ENCODE results near the gene NUS1. TPM values are rescaled to one million over a fixed set of nuclear protein-coding genes. Genes with fewer than 3 reads are reported as not detected.
"Not testable (repeated sequence)": the region's sequence is repeated elsewhere in the genome, so short reads cannot be mapped to it uniquely, and the experiment has no call there.

NUS1 gene
- total RNA-seq, 1 donor from 2014 or later, result 25.9 TPM

DNA sequence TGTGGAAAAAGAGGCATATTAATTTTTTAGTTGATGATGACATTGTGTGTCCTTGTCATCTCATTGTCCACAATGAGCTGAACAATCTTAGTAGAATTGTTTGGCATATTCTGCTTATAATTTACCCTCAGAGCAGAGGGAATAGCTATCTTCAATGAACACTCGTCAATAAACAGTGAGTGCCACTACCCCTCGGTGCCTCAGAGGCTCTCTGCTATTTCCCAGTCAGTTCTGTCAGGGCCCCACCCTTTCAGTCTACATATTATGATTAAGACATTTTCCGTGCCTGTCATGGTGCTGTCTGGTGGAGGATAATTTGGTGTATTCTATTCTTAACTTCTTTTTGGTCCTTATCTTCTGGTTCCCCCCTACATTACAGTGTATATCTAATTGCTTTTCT lies 31.2 kb downstream of the NUS1 start:
- no peak for ATAC-seq
- intact Hi-C loops (cut with DNase I), result no loop called here
- no peak for DNase-seq (ENCODE audit: low spot score)

DNA sequence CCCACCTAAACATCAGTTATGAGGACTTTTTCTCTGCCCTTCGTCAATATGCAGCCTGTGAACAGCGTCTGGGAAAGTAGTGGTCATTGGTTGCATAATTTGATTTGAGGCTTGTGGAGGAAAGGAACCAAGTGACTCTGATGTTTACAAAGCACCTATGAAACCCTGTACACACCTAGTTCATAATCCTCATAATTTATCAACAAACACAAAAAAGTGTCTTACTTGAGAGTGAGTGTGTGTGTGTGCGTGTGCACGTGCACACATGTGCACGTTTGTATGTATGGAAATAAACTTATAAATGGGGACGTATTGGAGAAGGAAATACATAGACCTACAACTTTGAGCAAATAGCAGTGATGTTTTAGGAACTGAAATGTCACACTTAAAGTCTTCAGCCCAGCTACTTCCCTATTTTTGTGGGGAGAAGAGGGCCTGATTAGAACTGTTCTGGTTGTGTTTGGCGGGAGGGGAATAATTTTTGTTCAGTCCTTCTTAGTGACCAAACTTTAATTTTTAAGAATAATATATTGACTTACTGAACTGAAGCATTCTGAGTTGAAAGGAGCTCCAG lies 31.8 kb downstream of the NUS1 start:
- ATAC-seq; DNase-seq (ENCODE audit: low spot score); intact Hi-C loops (cut with DNase I): not testable (repeated sequence)

DNA sequence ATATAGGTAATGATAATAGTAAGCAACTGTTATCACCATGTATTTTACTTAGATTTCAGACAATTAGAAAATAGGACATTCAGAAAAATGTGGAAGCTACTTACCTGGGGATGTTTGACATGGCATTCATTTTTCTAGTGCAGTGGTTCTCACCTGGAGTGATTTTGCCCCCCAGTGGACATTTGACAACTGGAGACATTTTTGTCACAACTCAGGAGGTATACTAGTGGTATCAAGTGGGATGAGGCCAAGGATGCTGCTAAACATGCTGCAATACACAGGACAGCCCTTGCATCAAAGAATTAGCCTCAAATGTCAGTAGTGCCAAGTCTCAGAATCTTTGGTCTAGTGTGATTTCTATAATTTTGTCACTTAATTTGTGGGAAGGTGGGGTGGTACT lies 36.1 kb downstream of the NUS1 start:
- ATAC-seq (no peak), DNase-seq (ENCODE audit: low spot score) (no peak)
- intact Hi-C loops (cut with DNase I), result no loop called here

DNA sequence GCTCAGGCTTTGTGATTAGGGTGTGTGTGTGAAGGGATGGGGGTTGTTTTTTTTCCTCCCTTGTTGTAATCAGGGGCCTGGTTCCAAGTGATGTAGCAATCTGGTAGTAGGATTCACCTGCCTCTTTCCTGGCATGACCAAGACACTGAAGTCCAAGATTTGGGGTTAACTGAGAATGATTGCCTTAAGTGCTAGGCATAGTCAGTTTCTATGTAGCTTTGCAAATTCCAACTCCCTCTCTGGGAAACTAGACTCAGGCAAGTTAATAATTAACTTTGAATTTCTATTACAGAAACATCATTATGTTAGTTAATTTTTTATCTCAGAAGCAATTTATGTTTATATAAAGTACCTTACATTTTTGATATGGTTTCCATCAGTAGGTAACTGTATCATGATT lies 43.6 kb downstream of the NUS1 start:
- DNase-seq (ENCODE audit: low spot score) (no peak), ATAC-seq (no peak)
- intact Hi-C loops (cut with DNase I), result no loop called here

DNA sequence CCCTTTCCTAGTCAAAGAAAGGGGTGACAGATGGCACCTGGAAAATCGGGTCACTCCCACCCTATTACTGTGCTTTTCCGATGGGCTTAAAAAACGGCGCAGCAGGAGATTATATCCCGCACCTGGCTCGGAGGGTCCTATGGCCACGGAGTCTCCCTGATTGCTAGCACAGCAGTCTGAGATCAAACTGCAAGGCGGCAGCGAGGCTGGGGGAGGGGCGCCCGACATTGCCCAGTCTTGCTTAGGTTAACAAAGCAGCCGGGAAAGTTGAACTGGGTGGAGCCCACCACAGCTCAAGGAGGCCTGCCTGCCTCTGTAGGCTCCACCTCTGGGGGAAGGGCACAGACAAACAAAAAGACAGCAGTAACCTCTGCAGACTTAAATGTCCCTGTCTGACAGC lies 46.3 kb downstream of the NUS1 start:
- DNase-seq (ENCODE audit: low spot score); intact Hi-C loops (cut with DNase I); ATAC-seq: not testable (repeated sequence)

DNA sequence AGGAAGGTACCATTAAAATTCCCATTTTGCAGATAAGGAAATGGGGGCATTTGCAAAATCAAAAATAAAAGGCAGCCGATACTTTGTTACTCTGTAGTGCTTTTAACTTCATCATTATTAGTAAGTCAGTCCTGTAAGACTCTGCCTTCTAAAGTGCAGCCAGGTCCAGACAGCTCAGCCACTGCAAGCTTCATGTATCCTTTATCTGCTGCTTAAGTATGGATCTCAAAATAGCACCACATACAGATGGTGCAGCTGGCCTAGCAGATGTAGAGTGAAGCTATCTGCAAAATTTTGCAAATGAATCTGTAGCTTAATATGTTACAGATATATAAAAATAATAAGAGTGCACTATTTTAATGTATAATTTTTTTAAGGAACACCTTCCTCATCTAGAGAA lies 53.4 kb downstream of the NUS1 start:
- no peak for ATAC-seq
- intact Hi-C loops (cut with DNase I), result no loop called here
- no peak for DNase-seq (ENCODE audit: low spot score)

DNA sequence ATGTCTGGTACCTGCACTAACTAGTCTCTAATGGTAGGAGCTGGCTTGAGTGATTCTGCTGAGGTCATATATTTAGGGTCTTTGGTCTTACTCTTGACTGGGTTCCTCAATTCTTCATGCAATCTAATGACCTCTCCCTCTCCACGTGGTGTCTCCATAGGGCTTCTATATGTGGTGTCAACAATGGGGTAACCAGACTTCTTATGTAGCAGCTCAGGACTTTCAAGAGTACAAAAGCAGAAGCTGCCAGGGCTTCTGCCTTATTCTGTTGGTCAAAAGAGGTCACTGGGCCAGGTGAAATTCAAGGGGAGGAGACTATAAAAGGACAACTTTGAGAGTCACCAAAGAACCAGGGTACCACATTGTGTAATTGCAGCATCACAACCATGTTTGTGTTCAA lies 54.3 kb downstream of the NUS1 start:
- intact Hi-C loops (cut with DNase I), result no loop called here
- DNase-seq (ENCODE audit: low spot score), result no peak
- ATAC-seq, result no peak

DNA sequence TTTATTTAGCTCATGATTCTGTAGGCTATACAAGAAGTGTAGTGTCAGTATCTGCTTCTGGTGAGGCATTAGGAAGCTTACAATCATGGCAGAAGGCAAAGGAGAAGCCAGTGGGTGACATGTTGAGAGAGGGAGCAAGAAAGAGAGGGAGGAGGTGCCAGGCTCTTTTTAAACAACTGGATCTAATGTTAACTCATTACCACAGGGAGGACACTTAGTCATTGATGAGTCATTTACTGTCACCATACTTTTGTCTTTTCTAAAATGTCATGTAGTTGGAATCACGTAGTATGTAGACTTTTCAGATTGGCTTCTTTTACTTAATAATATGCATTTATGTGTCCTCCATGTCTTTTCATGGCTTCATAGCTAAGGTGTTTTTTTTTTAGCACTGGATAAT lies 58.1 kb downstream of the NUS1 start:
- no peak for ATAC-seq
- no peak for DNase-seq (ENCODE audit: low spot score)
- intact Hi-C loops (cut with DNase I), result no loop called here

DNA sequence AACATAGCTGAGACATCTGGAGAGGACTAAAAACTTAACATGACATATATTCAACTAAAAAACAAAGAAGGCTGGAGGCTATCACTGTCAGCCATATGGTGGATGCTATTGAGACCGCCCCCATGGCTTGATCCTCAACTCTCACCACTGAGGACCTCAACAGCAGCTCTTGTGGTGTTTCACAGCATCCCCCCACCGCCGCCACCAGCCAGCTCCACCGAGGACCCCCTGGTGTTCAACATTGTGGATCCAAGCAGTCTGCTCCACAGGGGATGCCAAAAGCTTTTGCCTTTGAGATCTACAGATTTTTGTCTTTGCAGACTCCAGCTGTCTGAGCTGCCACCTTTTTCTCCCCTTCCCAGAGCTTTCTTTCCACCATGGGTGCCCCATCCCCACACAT lies 64.6 kb downstream of the NUS1 start:
- ATAC-seq (no peak), DNase-seq (ENCODE audit: low spot score) (no peak)
- intact Hi-C loops (cut with DNase I), result no loop called here

DNA sequence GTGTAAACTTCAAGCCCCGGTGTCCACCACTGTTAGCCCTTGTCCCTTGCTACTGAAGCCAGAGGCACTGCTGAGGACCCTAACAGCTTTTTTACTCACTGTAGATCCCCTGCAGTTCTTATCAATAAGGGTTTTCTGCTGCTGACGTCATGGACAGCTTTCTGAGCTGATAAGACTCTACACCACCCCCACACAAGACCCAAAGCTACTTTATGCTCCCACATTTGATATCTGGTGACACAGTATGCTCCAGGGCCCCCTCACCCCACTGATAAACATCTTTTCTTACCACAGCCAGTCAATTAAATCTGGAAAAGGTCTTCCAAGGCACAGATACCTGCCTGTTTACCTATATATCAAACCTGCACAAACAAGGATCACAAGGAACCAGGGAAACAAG lies 65.3 kb downstream of the NUS1 start:
- ATAC-seq (no peak), DNase-seq (ENCODE audit: low spot score) (no peak)
- intact Hi-C loops (cut with DNase I), result no loop called here

DNA sequence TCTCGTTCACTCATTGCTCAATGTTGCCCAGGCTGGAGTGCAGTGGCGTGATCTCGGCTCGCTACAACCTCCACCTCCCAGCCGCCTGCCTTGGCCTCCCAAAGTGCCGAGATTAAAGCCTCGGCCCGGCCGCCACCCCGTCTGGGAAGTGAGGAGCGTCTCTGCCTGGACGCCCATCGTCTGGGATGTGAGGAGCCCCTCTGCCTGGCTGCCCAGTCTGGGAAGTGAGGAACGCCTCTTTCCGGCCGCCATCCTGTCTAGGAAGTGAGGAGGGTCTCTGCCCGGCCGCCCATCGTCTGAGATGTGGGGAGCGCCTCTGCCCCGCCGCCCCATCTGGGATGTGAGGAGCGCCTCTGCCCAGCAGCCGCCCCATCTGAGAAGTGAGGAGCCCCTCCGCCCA lies 75.4 kb downstream of the NUS1 start:
- intact Hi-C loops (cut with DNase I); DNase-seq (ENCODE audit: low spot score); ATAC-seq: not testable (repeated sequence)

Other genes with a start within 250 kb of the NUS1 start
- 0.04 TPM for gene ROS1, start 249.5 kb upstream of the NUS1 start, total RNA-seq
- gene DCBLD1, start 192.8 kb upstream of the NUS1 start, total RNA-seq, result 13.6 TPM
- 31.5 TPM for gene GOPC, start 73.0 kb upstream of the NUS1 start, total RNA-seq
- 24.6 TPM for gene SLC35F1, start 231.8 kb downstream of the NUS1 start, total RNA-seq

Data from sciatic nerve (tissue), 2 donors.